ENCODE data around the gene APBB2.

DNA sequence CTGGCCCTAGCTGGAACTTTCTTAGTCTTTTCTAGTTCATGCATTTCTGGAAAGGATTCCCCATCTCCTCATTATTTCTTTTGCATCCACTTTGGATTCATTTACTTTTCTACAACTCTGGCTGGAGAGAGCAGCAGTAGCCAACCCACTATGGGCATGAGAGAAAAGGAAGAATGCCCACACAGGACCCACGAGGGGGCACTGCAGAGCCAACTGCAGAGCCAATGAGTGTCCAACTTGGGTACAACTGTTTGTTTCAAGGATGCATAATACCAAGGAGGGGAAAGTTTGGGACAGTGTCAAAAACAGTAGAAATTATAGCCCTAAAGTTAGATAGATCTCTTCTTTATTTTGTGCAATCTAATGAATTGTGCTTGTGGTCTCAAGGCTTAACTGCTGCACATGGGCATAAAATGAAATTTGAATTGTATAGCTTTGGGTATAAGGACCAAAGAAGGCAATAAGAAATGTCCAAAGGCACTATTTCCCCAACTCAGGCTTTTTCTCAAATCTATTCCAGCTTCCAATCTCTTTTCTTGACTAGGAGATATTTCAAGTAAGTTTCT is 233.9 kb downstream of the APBB2 start:
- TF ChIP-seq, protein P1, sequence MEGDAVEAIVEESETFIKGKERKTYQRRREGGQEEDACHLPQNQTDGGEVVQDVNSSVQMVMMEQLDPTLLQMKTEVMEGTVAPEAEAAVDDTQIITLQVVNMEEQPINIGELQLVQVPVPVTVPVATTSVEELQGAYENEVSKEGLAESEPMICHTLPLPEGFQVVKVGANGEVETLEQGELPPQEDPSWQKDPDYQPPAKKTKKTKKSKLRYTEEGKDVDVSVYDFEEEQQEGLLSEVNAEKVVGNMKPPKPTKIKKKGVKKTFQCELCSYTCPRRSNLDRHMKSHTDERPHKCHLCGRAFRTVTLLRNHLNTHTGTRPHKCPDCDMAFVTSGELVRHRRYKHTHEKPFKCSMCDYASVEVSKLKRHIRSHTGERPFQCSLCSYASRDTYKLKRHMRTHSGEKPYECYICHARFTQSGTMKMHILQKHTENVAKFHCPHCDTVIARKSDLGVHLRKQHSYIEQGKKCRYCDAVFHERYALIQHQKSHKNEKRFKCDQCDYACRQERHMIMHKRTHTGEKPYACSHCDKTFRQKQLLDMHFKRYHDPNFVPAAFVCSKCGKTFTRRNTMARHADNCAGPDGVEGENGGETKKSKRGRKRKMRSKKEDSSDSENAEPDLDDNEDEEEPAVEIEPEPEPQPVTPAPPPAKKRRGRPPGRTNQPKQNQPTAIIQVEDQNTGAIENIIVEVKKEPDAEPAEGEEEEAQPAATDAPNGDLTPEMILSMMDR (IDR thresholded peaks at IDR 0.05): no peak
- TF ChIP-seq POLR2A (IDR thresholded peaks at IDR 0.05): no peak
- no peak for TF ChIP-seq POLR2AphosphoS5 (IDR thresholded peaks at IDR 0.05)
- no peak for TF ChIP-seq EP300 (IDR thresholded peaks at IDR 0.05)
